Fibroblast of mammary gland (primary cell): Measurements from ENCODE around the gene ZRANB1.
A peak's percentile ranks its signal among the peaks of the same experiment; 100 is the strongest.

Source experiments
- DNase-seq: peaks from one replicate; pipeline ENCODE4 v3.0.0-alpha.2; 2010; ENCODE audit warnings: low read depth
- H3K4me3 ChIP-seq: 2 replicates; pipeline ENCODE4 v1.5.1; 2011; ENCODE audit warnings: low read depth, mild to moderate bottlenecking, low read length, moderate library complexity; ENCODE audit not compliant: control insufficient read depth
- CTCF ChIP-seq: conservative IDR thresholded peaks from 2 replicates; pipeline ENCODE4 v1.5.1; 2011; ENCODE audit warnings: low read depth, low read length, inconsistent platforms; ENCODE audit not compliant: control insufficient read depth, insufficient read depth

Gene ZRANB1

GRCh38 chr10:124949543-124949942 lies 7.6 kb downstream of the ZRANB1 start:
- no peak for TF ChIP-seq CTCF
- no peak overlapping the region for H3K4me3 ChIP-seq
- DNase-seq = peak; percentile 48

DNA sequence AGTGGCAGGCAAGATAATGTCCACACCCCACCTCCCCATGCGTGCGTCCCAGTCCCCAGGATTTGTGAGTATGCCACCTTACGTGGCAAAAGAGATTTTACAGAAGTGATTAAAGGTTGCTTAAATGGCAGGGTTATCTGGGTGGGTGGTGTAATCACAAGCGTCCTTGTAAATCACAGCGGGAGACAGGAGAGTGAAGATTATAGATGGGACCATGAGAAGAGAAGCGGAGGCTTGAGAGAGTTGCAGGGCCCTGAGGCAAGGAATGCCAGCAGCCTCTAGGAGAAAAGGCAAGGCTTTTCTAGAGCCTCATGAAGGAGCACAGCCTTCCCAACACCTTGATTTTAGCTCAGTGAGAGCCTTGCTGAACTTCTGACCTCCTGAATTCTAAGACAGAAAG lies 10.2 kb downstream of the ZRANB1 start:
- DNase-seq = no peak
- TF ChIP-seq CTCF = no peak
- H3K4me3 ChIP-seq = no peak overlapping the region

GRCh38 chr10:124953421-124953820 lies 11.5 kb downstream of the ZRANB1 start:
- no peak for DNase-seq
- TF ChIP-seq CTCF = no peak
- no peak overlapping the region for H3K4me3 ChIP-seq

DNA sequence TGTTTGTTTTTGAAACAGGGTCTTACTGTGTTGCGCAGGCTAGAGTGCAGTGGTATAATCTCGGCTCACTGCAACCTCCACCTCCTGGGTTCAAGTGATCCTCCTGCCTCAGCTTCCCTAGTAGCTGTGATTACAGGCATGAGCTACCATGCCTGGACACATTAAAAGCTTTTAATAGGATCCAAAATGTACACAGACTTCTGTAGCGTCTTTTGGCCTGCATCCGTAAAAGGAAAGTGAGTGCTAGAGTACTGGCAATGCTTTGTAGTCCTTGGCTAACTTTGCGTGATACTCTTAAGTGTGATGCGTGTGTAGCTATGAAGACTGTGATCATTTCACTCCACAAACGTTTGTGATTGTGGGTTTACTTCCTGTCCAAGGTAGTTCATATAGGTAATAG lies 13.3 kb downstream of the ZRANB1 start:
- no peak for TF ChIP-seq CTCF
- H3K4me3 ChIP-seq = no peak overlapping the region
- DNase-seq = peak; percentile 26

- no peak for TF ChIP-seq CTCF
- no peak for DNase-seq
- H3K4me3 ChIP-seq = no peak overlapping the region
These were observed 13.9 kb downstream of the ZRANB1 start for GRCh38 chr10:124955868-124956267.

GRCh38 chr10:124956764-124957163 lies 14.8 kb downstream of the ZRANB1 start:
- no peak for TF ChIP-seq CTCF
- no peak overlapping the region for H3K4me3 ChIP-seq
- DNase-seq = no peak

DNA sequence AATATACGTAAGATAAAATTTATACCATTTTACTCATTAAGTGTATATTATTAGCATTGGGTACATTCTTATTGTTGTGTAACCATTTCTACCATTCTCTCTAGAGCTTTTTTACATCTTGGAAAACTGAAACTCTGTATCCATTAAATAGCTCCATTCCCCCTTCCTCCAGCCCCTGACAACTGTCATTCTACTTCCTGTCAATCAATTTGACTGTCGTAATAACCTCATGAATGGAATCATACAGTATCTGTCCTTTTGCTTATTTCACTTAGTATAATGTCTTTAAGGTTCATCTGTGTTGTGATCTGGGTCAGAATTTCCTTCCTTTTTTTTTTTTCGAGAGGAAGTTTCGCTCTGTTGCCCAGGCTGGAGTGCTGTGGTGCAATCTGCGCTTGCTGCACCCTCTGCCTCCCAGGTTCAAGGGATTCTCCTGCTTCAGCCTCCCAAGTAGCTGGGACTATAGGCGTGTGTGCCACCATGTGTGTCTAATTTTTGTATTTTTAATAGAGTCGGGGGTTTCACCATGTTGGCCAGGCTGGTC lies 15.6 kb downstream of the ZRANB1 start:
- DNase-seq = no peak
- no peak overlapping the region for H3K4me3 ChIP-seq
- no peak for TF ChIP-seq CTCF
